HG02763 (cell line): Measurements from ENCODE around the gene NBL1.

Source experiments
- ATAC-seq: cut with Tn5 transposase; IDR thresholded peaks from one replicate; pipeline ENCODE4 v1.9.1; 2021; ENCODE audit warnings: mild to moderate bottlenecking, moderate library complexity; ENCODE audit not compliant: unreplicated experiment

Gene NBL1

DNA sequence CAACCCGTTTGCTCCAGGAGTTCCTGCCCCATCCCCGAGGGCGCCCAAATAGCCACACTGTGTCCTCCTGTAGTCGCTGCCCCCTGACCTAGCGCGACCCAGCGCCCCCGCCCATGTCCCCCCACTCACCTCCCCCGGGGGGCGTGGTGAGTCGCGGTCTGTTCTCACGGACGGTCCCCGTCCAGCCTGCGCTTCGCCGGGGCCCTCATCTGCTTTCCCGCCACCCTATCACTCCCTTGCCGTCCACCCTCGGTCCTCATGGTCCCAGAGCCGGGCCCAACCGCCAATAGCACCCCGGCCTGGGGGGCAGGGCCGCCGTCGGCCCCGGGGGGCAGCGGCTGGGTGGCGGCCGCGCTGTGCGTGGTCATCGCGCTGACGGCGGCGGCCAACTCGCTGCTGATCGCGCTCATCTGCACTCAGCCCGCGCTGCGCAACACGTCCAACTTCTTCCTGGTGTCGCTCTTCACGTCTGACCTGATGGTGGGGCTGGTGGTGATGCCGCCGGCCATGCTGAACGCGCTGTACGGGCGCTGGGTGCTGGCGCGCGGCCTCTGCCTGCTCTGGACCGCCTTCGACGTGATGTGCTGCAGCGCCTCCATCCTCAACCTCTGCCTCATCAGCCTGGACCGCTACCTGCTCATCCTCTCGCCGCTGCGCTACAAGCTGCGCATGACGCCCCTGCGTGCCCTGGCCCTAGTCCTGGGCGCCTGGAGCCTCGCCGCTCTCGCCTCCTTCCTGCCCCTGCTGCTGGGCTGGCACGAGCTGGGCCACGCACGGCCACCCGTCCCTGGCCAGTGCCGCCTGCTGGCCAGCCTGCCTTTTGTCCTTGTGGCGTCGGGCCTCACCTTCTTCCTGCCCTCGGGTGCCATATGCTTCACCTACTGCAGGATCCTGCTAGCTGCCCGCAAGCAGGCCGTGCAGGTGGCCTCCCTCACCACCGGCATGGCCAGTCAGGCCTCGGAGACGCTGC, 21.7 kb downstream of the NBL1 start:
- ATAC-seq: no peak

DNA sequence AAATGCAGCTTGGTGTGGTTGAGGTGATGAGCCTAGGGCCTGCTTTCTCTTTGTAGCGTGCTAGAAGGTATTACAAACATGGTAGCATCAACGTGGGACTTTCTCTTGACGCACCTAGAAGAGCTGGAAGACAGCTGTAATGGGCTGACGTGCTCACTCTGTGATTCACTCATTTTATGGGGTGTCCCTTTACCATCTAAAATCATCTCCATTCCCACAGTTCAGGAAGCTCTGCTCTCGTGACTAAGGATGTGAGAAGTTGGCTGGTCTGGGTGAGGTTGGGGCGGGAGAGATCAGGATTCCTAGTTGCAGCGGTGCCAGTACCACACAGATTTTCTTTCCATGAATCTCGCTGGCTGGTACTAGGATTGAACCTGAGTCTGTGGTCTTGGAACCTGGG, 24.8 kb downstream of the NBL1 start:
- ATAC-seq: no peak

- ATAC-seq: no peak
Observed at GRCh38 chr1:19670787-19671186, 26.7 kb downstream of the NBL1 start.

DNA sequence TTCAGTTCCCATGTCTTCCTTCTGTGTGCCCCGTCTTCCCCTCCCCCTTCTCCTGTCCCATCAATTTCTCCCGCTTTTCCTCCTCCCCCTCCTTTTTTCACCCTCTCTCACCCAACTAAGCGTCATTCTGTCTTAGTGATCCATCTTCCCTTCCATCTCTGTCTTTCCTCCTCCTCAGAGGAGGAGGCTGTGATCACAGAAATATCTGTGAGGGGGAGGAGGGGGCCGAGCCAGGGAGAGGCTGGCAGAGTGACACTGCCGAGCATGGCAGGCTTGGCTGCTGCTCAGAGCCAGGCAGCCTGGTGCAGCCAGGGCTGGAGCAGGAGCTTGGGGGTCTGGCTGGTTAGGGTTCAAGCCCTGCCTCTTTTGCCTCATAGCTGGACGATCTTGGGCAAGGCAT, 28.1 kb downstream of the NBL1 start:
- no peak for ATAC-seq

GRCh38 chr1:19675797-19676196, 31.7 kb downstream of the NBL1 start:
- no peak for ATAC-seq

DNA sequence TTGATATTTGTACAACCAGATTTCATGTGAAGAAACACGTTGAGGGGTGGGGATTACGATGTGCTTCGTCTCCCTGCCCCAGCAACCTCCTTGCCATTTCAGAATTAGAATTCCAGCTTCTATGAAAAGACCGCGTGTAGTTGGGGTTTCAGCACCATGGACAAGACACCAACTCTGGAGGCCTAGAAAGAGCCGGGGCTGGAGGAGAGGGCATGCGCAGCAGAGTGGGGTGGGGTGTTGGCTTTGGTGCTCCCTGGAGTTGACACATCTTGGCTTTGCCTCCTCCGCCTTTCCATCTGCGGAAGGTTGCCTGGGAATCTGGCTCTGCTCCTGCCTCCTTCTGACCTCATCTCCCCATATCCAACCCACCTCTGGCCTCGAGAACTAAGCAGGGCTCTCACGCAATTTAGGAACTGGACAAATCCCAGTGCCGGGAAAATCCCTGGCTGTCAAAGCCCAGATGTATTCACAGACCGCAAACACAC, 32.4 kb downstream of the NBL1 start:
- no peak for ATAC-seq

DNA sequence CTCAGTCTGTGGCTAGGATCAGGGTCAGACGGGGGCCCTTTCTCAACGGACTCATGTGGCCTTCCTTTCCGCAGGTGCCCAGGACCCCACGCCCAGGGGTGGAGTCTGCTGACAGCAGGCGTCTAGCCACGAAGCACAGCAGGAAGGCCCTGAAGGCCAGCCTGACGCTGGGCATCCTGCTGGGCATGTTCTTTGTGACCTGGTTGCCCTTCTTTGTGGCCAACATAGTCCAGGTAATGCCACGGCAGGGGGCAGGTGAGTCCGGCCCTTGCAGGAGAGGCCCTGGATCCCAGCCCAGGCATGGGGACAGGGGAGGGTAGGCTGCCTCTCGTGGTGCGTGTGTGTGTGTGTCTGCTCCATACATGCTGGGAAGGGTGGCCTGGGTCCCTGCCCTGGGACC, 34.4 kb downstream of the NBL1 start:
- ATAC-seq: no peak

DNA sequence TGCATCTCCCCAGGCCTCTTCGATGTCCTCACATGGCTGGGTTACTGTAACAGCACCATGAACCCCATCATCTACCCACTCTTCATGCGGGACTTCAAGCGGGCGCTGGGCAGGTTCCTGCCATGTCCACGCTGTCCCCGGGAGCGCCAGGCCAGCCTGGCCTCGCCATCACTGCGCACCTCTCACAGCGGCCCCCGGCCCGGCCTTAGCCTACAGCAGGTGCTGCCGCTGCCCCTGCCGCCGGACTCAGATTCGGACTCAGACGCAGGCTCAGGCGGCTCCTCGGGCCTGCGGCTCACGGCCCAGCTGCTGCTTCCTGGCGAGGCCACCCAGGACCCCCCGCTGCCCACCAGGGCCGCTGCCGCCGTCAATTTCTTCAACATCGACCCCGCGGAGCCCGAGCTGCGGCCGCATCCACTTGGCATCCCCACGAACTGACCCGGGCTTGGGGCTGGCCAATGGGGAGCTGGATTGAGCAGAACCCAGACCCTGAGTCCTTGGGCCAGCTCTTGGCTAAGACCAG, 34.9 kb downstream of the NBL1 start:
- ATAC-seq: no peak

GRCh38 chr1:19679691-19680090, 35.6 kb downstream of the NBL1 start:
- ATAC-seq: no peak

- ATAC-seq: no peak
Observed at GRCh38 chr1:19680644-19681043, 36.5 kb downstream of the NBL1 start.

- ATAC-seq: no peak
Observed at GRCh38 chr1:19682257-19682656, 38.1 kb downstream of the NBL1 start.

DNA sequence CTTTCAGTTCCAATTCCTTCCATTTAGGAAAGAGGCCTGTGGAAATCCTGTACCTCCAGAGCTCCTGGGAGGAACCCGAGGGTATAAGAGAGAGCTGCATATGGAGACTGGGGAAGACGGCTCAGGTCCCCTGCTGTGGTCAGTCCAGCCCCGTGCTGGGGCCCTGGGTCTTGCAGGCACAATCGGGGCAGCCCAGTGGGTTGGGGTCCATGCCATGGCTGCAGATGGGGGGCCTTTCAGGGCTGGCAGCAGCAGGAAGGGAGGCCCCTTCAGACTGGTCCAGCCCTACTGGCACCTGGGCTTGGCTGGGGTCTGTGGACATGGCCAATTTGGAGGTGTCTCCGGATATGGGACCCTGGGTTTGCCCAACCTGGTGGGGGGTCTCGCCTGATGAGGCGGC, 38.8 kb downstream of the NBL1 start:
- ATAC-seq: no peak

DNA sequence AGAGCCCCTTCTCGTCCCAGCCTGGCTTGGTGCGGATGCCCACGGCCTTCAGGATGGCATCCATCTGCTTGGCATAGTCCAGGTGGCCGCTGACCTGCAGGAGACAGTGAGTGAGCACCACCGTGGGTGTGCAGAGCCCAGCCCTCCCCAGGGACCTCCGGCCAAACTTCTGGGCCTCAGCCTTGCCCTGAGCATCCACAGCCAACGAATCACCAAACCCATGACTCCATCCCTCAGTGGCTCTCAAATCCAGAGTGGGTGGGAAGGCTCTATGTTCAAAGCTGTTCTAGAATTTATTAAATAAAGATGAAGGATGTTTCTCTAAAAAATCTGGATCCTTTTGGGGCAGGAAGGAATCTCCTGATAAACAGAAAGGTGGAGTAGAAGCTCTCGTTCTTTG, 39.2 kb downstream of the NBL1 start:
- no peak for ATAC-seq

DNA sequence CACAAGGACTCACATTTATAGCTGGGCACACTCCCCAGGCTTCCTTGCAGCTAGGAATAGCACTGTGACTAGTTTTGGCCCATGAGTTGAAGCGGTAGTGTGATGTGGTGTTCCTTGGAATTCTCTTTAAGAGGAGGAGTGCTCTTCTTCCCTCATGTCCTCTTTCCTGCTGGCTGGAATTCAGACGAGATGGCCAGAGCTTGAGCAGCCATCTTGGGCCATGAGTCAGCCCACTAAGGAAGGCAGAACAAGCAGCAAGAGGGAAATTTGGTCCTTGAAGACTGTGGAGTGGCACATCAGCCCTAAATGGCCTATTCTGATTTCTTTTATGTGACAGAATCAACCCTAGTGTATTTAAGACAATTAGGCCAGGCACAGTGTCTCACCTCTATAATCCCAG, 40.6 kb downstream of the NBL1 start:
- no peak for ATAC-seq

DNA sequence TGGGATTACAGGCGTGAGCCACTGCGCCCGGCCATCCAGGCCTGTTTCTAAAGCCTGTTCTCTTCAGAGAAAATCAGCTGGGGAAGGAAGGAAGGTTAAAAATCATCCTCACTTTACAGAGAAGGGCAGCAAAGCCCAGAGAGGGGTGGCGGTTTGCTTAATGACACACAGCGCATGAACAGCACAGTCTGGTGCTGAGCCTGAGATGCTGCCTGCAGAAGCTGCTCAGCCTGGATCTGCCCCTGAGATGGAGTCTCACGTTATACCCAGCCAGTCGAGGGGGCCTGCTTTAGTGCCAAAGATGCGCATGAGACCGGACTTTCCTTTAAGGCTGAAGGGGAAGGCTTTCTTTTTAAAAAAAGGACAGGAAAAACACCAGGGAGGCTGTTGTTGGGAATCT, 41.9 kb downstream of the NBL1 start:
- ATAC-seq: no peak

- no peak for ATAC-seq
Observed at GRCh38 chr1:19687414-19687813, 43.3 kb downstream of the NBL1 start.

DNA sequence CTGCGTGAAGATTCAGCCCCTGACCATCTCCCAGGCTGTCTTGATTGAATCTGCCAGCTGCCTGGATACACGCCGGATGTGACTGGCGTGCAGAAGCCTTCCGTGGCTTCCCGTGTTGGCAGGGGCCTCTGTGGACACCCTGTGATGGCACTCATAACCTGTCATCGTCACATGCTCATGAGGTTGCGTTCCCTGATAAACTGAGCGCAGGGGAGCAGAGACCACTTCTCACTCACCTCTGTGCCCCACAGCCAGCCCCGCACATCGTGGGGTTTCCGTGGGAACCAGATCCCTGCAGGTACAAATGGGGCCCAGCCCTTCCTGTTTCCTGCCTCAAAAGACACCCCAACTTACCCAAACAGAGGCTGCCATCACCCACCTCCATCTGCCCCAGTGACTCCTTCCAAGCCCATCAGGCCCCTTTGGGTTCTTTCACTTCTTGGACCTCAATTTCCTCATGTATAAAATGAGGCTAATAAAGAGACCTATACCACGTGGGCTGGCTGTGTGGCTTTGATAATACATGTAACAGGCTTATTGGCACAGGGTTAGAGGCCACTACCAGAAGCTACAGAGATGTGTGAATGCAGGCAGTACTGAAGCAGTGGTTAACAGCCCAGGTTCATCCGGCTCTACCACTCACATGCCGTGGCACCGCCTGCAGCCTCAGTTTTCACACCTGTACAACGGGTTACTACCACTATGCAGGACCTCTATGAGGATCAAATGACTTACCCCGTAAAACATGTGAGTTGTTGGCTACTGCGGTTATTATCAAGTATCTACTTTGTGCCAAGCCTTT, 44.1 kb downstream of the NBL1 start:
- no peak for ATAC-seq

GRCh38 chr1:19689085-19689757, 45.1 kb downstream of the NBL1 start:
- ATAC-seq: no peak

DNA sequence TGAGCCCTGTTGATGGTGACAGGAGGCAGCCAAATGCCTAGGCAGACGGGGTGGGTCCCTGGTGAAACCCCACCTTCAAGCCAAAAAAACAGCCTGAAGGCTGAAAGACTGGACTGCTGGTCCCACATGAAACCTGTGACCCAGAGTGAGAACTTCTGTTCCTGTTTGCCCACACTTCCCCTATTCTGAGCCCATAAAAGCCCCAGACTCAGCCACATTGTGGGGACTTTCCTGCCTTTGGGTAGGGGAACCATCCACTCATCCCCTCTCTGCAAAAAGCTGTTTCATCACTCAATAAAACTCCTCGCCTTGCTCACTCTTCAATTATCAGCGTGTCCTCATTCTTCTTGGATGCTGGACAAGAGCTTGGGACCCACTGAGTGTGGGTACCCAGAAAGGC, 45.7 kb downstream of the NBL1 start:
- no peak for ATAC-seq

DNA sequence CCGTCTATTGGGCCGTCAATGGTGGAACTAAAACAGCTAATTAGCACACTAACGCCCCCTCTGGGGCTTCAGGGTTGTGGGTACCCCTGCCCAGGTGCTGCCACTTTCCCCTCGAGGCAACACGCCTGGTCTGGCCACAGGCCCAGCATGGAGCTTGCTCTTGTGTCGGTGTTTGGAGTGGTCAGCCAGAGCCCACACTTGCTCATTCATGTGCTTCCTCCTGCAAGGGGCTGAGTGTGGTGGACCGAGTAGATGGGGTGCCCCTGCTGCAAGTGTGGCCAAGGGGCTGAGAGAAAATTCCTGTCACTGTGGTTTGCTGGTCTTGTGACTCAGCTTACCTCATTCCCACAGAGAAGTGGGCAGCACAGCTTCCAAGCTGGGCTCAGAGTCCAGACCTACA, 46.2 kb downstream of the NBL1 start:
- no peak for ATAC-seq

- no peak for ATAC-seq
Observed at GRCh38 chr1:19694298-19694697, 50.2 kb downstream of the NBL1 start.
